ENCODE data around the gene GRIK1.
"Not testable (repeated sequence)": the region's sequence is repeated elsewhere in the genome, so short reads cannot be mapped to it uniquely, and the experiment has no call there.

The GRIK1 gene

GRCh38 chr21:29939924-29940275 lies at the start of gene GRIK1:
Gene GRIK1, minus strand, starts transcription at chr21:29939996.
- DNase-seq (ENCODE audit: low spot score): peak; percentile 61

- DNase-seq (ENCODE audit: low spot score): no peak
Measured at GRCh38 chr21:29987762-29988161, 48.0 kb upstream of the GRIK1 start.

- DNase-seq (ENCODE audit: low spot score): no peak
Measured at GRCh38 chr21:29985866-29986265, 46.1 kb upstream of the GRIK1 start.

DNA sequence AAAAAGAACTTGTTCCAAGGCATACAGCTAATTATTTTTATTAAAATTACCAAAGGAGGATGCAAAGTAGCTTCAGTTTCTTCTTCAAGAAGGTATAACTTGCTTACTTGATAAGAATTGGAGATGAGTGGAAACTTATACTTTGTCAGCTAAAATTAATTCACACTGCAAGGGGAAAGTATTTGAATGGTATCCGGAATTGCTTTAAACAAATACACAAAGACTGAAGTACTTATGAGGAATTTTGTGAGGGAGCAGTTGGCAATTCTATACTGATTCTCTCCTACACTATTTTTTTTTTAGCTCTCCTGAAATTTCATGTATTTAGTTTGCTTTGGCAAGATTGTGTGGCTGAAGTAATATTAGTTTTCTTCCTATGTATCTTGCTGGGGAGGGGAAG lies 39.2 kb upstream of the GRIK1 start:
- DNase-seq (ENCODE audit: low spot score): no peak

DNA sequence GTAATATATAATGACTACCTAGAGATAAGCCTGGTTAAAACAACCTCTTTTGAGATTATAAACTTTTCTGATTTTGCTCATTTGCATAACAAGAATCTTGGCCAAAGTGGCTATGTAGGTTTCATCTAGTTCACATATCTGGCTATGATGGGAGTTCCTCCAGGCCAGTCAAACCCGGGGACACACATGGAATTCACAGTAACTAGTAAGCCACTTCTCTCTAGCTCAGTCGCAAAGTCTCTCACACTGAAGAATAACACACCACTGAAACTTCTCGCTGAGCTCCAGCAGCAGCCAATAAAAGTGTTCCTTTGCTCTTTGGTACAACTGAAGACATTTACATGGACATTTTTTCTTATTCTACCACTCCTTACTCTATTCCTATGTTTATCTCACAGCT lies 36.0 kb upstream of the GRIK1 start:
- DNase-seq (ENCODE audit: low spot score): no peak

DNA sequence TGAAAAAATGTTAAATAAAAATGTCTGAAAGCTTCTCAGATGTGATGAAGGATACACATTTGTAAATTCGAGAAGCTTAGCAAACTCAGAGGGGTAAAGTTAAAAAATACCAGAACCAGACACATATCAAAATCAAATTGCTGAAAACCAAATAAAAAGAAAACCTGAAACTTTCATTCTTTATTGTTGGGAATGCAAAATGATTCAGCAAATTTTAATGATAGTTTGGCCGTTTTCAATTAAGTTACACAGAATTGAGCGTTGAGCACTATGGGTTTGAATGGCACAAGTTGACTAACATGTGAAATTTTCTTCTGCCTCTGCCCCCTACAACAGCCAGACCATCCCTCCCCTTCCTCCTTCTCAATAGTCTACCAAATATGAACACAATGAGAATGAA lies 33.5 kb upstream of the GRIK1 start:
- no peak for DNase-seq (ENCODE audit: low spot score)

- DNase-seq (ENCODE audit: low spot score): no peak
Measured at GRCh38 chr21:29961291-29962027, 21.7 kb upstream of the GRIK1 start.

GRCh38 chr21:29958551-29958950 lies 18.8 kb upstream of the GRIK1 start:
- peak; percentile 49 for DNase-seq (ENCODE audit: low spot score)

DNA sequence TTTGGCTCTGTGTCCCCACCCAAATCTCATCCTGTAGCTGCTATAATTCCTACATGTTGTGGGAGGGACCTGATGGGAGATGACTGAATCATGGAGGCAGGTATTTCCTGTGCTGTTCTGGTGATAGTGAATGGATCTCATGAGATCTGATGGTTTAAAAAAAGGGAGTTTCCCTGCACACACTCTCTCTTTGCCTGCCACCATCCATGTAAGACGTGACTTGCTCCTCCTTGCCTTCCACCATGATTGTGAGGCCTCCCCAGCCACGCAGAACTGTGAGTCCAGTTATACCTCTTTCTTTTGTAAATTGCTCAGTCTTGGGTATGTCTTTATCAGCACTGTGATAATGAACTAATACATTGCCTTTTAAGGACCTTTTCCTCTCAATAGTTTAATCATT lies 18.2 kb upstream of the GRIK1 start:
- DNase-seq (ENCODE audit: low spot score): not testable (repeated sequence)

GRCh38 chr21:29953690-29954089 lies 13.9 kb upstream of the GRIK1 start:
- DNase-seq (ENCODE audit: low spot score): no peak

- no peak for DNase-seq (ENCODE audit: low spot score)
Measured at GRCh38 chr21:29953072-29953471, 13.3 kb upstream of the GRIK1 start.

GRCh38 chr21:29951911-29952310 lies 12.1 kb upstream of the GRIK1 start:
- no peak for DNase-seq (ENCODE audit: low spot score)

GRCh38 chr21:29949991-29950390 lies 10.2 kb upstream of the GRIK1 start:
- no peak for DNase-seq (ENCODE audit: low spot score)

DNA sequence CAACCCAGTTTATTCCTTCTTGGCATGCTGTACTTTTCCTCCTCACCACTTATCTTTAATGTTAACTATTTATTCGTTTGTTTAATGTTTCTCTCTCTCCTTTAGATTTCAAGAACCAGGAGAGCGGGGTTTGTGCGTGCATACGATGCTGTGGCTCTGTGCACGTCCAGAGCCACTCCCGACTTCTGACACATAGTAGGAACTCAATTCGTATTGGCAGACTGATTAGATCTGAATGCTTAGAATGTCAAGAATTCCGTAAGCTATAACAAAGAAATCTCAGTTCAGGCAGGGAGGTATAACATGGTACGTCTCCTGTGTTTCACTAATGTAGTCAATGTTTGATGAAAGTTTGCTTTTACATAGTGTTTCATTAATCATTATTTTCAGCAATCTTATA lies 7.3 kb upstream of the GRIK1 start:
- no peak for DNase-seq (ENCODE audit: low spot score)

- DNase-seq (ENCODE audit: low spot score): peak; percentile 51
Measured at GRCh38 chr21:29943885-29944284, 4.1 kb upstream of the GRIK1 start.

- no peak for DNase-seq (ENCODE audit: low spot score)
Measured at GRCh38 chr21:29942034-29942433, 2.2 kb upstream of the GRIK1 start.

- DNase-seq (ENCODE audit: low spot score): no peak
Measured at GRCh38 chr21:29940991-29941390, 1.2 kb upstream of the GRIK1 start.

- DNase-seq (ENCODE audit: low spot score): no peak
Measured at GRCh38 chr21:29940361-29940760, 565 bp upstream of the GRIK1 start.

- peak; percentile 73 for DNase-seq (ENCODE audit: low spot score)
Measured at GRCh38 chr21:29939104-29939923, 482 bp downstream of the GRIK1 start.

DNA sequence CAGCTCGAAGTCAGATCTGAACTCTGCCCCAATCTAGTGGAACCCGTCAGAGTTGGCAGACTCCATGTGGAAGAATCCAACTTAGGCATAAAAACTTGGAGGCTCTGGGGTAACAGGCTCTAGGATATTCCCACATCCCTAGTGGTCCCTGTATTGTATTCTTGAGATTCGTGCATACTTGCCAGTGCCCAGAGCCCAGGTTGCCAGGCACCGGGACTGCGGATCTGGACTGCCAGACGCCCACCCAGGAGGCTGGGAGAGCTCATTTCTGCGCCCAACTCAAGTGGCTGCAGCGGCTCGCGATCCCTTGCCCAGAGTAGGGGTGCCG lies 1.1 kb downstream of the GRIK1 start:
- no peak for DNase-seq (ENCODE audit: low spot score)

GRCh38 chr21:29933088-29933487 lies 6.7 kb downstream of the GRIK1 start:
- no peak for DNase-seq (ENCODE audit: low spot score)

DNA sequence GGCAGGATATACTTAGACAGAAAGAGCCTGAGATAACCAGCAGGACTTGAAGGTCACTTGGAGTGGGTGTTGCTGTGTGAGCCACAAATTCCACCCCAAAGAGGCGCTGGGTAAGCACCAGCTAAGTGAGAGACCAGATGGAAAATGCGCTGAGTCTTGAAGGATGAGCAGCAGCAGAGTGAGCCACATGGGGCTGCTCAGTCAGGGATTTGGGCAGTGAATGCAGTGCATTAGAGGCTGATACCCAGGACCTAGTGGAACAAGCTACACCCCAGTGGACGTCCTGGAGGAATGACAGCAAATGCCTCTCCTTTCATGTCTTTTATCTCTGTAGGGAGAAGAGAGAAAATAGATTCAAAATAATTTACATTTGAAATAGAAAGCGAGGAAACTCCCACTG lies 11.3 kb downstream of the GRIK1 start:
- no peak for DNase-seq (ENCODE audit: low spot score)

- no peak for DNase-seq (ENCODE audit: low spot score)
Measured at GRCh38 chr21:29920938-29921337, 18.9 kb downstream of the GRIK1 start.

DNA sequence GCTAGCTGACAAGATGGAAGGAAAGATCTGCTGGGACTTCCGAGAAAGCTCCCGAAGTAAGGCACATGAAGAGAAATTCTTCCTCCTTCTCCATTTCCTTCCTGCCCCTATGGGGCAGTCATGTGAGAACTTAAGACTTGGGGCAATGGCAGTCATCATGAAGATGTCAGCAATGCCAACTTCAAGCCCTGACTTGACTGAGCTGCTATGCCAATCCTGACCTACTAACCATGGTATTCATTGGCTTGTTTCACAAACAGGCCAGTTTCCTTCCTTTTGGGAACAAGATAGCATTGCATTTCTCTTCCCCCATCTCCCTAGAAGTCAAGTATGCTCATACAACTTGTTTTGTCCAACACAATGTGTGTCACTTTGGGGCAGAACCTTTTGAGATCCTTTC lies 25.5 kb downstream of the GRIK1 start:
- DNase-seq (ENCODE audit: low spot score): no peak
